ENCODE results near the gene TTLL7. TPM values are rescaled to one million over a fixed set of nuclear protein-coding genes. Genes with fewer than 3 reads are reported as not detected.

TTLL7 gene
- total and polyA plus RNA-seq, 2 experiments from 2014 or later, result 4.1 to 6.7 TPM

DNA sequence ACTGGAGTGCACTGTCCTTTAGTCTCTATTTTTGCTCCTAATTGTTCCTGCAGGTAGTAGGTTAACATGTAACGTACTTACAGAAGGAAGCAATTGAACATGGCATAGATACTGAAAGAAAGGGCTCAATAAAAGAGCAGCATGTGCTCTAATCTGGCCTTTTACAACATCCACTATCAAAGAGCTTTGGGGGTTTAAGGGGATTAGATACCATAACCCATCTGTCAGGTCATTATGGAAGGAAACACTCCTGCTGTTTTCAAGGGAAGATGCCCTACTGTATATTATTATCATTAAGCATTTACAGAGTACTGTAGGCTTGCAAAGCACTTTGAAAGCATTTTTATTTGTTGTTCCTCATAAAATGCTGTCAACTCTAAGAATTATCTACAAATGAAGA is 152.8 kb downstream of the TTLL7 start:
- Mint-ChIP-seq H3K9me3 (no peaks in the 10 kb centered on the region; the same call in 2 of the 3 replicates), H3K27me3 (ENCODE audit: insufficient read depth, low read depth, poor library complexity) (peaks cover 3% of the 10 kb centered on the region), H3K4me1 (no peaks in the 10 kb centered on the region), H3K4me3 (no peak overlapping the region), H3K36me3 (ENCODE audit: low read depth) (no peaks in the 10 kb centered on the region), H3K27ac (no peak overlapping the region)
- Histone ChIP-seq H3K27ac (ENCODE audit: low read depth) (no peak overlapping the region), H3K4me1 (ENCODE audit: insufficient read depth) (no peaks in the 10 kb centered on the region), H4K20me1 (replicated peaks; ENCODE audit: insufficient read depth) (no peaks in the 10 kb centered on the region), H3K79me2 (replicated peaks; ENCODE audit: insufficient read depth) (no peaks in the 10 kb centered on the region), H3K4me3 (no peak overlapping the region), H3K4me2 (no peak overlapping the region), H3K36me3 (ENCODE audit: insufficient read depth) (no peaks in the 10 kb centered on the region), H2AFZ (no peak overlapping the region), H3K9me2 (ENCODE audit: insufficient read depth) (no peaks in the 10 kb centered on the region; the same call in 1 of the 2 replicates), H3F3A (replicated peaks; ENCODE audit: low read depth) (no peaks in the 10 kb centered on the region), H3K27me3 (ENCODE audit: insufficient read depth) (no peaks in the 10 kb centered on the region)
- DNase-seq (ENCODE audit: low spot score), result no peak
- TF ChIP-seq POLR2AphosphoS5 (IDR thresholded peaks at IDR 0.05; ENCODE audit: low read depth), result no peak
- TF ChIP-seq ZNF331 (CRISPR knock-in tag; IDR thresholded peaks at IDR 0.05; ENCODE audit: low read depth), result no peak
- TF ChIP-seq, protein P1, sequence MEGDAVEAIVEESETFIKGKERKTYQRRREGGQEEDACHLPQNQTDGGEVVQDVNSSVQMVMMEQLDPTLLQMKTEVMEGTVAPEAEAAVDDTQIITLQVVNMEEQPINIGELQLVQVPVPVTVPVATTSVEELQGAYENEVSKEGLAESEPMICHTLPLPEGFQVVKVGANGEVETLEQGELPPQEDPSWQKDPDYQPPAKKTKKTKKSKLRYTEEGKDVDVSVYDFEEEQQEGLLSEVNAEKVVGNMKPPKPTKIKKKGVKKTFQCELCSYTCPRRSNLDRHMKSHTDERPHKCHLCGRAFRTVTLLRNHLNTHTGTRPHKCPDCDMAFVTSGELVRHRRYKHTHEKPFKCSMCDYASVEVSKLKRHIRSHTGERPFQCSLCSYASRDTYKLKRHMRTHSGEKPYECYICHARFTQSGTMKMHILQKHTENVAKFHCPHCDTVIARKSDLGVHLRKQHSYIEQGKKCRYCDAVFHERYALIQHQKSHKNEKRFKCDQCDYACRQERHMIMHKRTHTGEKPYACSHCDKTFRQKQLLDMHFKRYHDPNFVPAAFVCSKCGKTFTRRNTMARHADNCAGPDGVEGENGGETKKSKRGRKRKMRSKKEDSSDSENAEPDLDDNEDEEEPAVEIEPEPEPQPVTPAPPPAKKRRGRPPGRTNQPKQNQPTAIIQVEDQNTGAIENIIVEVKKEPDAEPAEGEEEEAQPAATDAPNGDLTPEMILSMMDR (conservative IDR thresholded peaks at IDR 0.05; ENCODE audit: low read depth in 2 of 2), result no peak
- ATAC-seq, result no peak

DNA sequence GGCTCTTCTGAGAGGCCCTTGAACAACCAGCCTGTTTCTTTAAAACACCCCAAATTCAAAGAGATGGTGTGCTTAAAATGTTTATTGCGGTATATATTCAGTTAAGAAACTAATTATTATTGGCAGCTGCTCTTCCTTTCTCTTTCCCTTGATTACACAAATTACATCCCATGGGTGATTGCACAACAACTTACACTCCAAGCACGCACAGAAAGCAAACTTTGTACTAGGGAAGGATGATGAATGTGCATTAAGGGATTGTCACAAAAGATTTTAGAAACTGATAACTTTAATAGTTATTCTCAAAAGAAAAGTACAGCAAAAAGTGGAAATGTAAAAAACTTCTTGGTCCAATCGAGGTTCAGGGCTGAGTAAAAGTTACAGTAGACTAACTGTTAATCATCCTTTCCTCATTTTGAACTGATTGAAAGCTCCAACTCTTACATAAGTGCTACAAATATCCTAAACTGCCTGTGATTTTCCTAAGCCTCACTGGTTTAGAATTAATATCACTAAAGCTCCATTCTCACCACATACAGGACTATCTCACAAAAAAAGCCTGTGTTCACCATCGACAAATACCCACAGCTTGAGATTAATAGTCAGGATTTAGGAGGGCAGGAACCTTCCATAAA is 153.4 kb downstream of the TTLL7 start:
- H3K27me3 Mint-ChIP-seq (ENCODE audit: insufficient read depth, low read depth, poor library complexity), result peaks cover 3% of the 10 kb centered on the region
- H3K4me2 ChIP-seq, result no peak overlapping the region
- DNase-seq (ENCODE audit: low spot score) (no peak), ATAC-seq (no peak)
- no peak overlapping the region for H3K27ac ChIP-seq (ENCODE audit: low read depth)
- H3K4me1 ChIP-seq (ENCODE audit: insufficient read depth), result no peaks in the 10 kb centered on the region
- no peak overlapping the region for H3K4me3 Mint-ChIP-seq
- H2AFZ ChIP-seq, result peak overlapping the region; percentile 39; the same call in 1 of the 2 replicates
- H3K27me3 ChIP-seq (ENCODE audit: insufficient read depth), result no peaks in the 10 kb centered on the region
- no peaks in the 10 kb centered on the region for H4K20me1 ChIP-seq (replicated peaks; ENCODE audit: insufficient read depth)
- no peak overlapping the region for H3K4me3 ChIP-seq
- no peaks in the 10 kb centered on the region for H3K4me1 Mint-ChIP-seq
- H3K79me2 ChIP-seq (replicated peaks; ENCODE audit: insufficient read depth), result no peaks in the 10 kb centered on the region
- no peaks in the 10 kb centered on the region; the same call in 2 of the 3 replicates for H3K9me3 Mint-ChIP-seq
- no peak overlapping the region for H3K27ac Mint-ChIP-seq
- H3K9me2 ChIP-seq (ENCODE audit: insufficient read depth), result no peaks in the 10 kb centered on the region; the same call in 1 of the 2 replicates
- H3K36me3 Mint-ChIP-seq (ENCODE audit: low read depth), result no peaks in the 10 kb centered on the region
- H3F3A ChIP-seq (replicated peaks; ENCODE audit: low read depth), result no peaks in the 10 kb centered on the region
- no peaks in the 10 kb centered on the region for H3K36me3 ChIP-seq (ENCODE audit: insufficient read depth)
- no peak for TF ChIP-seq POLR2AphosphoS5 (IDR thresholded peaks at IDR 0.05; ENCODE audit: low read depth)
- TF ChIP-seq EZH2phosphoT487 (IDR thresholded peaks at IDR 0.05; ENCODE audit: unreplicated experiment), result no peak
- no peak for TF ChIP-seq JUNB (IDR thresholded peaks at IDR 0.05; ENCODE audit: unreplicated experiment)
- no peak for TF ChIP-seq ZNF114 (CRISPR knock-in tag; IDR thresholded peaks at IDR 0.05)
- TF ChIP-seq, protein P1 (conservative IDR thresholded peaks at IDR 0.05; ENCODE audit: low read depth in 2 of 2), result no peak
- TF ChIP-seq, protein P2, sequence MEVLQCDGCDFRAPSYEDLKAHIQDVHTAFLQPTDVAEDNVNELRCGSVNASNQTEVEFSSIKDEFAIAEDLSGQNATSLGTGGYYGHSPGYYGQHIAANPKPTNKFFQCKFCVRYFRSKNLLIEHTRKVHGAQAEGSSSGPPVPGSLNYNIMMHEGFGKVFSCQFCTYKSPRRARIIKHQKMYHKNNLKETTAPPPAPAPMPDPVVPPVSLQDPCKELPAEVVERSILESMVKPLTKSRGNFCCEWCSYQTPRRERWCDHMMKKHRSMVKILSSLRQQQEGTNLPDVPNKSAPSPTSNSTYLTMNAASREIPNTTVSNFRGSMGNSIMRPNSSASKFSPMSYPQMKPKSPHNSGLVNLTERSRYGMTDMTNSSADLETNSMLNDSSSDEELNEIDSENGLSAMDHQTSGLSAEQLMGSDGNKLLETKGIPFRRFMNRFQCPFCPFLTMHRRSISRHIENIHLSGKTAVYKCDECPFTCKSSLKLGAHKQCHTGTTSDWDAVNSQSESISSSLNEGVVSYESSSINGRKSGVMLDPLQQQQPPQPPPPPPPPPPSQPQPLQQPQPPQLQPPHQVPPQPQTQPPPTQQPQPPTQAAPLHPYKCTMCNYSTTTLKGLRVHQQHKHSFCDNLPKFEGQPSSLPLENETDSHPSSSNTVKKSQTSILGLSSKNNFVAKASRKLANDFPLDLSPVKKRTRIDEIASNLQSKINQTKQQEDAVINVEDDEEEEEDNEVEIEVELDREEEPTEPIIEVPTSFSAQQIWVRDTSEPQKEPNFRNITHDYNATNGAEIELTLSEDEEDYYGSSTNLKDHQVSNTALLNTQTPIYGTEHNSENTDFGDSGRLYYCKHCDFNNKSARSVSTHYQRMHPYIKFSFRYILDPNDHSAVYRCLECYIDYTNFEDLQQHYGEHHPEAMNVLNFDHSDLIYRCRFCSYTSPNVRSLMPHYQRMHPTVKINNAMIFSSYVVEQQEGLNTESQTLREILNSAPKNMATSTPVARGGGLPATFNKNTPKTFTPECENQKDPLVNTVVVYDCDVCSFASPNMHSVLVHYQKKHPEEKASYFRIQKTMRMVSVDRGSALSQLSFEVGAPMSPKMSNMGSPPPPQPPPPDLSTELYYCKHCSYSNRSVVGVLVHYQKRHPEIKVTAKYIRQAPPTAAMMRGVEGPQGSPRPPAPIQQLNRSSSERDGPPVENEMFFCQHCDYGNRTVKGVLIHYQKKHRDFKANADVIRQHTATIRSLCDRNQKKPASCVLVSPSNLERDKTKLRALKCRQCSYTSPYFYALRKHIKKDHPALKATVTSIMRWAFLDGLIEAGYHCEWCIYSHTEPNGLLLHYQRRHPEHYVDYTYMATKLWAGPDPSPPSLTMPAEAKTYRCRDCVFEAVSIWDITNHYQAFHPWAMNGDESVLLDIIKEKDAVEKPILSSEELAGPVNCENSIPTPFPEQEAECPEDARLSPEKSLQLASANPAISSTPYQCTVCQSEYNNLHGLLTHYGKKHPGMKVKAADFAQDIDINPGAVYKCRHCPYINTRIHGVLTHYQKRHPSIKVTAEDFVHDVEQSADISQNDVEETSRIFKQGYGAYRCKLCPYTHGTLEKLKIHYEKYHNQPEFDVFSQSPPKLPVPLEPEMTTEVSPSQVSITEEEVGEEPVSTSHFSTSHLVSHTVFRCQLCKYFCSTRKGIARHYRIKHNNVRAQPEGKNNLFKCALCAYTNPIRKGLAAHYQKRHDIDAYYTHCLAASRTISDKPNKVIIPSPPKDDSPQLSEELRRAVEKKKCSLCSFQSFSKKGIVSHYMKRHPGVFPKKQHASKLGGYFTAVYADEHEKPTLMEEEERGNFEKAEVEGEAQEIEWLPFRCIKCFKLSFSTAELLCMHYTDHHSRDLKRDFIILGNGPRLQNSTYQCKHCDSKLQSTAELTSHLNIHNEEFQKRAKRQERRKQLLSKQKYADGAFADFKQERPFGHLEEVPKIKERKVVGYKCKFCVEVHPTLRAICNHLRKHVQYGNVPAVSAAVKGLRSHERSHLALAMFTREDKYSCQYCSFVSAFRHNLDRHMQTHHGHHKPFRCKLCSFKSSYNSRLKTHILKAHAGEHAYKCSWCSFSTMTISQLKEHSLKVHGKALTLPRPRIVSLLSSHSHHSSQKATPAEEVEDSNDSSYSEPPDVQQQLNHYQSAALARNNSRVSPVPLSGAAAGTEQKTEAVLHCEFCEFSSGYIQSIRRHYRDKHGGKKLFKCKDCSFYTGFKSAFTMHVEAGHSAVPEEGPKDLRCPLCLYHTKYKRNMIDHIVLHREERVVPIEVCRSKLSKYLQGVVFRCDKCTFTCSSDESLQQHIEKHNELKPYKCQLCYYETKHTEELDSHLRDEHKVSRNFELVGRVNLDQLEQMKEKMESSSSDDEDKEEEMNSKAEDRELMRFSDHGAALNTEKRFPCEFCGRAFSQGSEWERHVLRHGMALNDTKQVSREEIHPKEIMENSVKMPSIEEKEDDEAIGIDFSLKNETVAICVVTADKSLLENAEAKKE (CRISPR knock-in tag; IDR thresholded peaks at IDR 0.05), result no peak
- TF ChIP-seq NANOG (IDR thresholded peaks at IDR 0.05; ENCODE audit: borderline replicate concordance), result no peak
- TF ChIP-seq, protein P3, sequence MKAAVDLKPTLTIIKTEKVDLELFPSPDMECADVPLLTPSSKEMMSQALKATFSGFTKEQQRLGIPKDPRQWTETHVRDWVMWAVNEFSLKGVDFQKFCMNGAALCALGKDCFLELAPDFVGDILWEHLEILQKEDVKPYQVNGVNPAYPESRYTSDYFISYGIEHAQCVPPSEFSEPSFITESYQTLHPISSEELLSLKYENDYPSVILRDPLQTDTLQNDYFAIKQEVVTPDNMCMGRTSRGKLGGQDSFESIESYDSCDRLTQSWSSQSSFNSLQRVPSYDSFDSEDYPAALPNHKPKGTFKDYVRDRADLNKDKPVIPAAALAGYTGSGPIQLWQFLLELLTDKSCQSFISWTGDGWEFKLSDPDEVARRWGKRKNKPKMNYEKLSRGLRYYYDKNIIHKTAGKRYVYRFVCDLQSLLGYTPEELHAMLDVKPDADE (IDR thresholded peaks at IDR 0.05), result no peak
- TF ChIP-seq CREB1 (CRISPR knock-in tag; IDR thresholded peaks at IDR 0.05; ENCODE audit: low read depth), result no peak

Data from GM23338 (cell line).